HG02884 (cell line): ENCODE results near the gene BAX.
"Not testable (repeated sequence)": the region's sequence is repeated elsewhere in the genome, so short reads cannot be mapped to it uniquely, and the experiment has no call there.

ENCODE experiments used
- ATAC-seq: cut with Tn5 transposase; IDR thresholded peaks from one replicate; pipeline ENCODE4 v1.9.1; 2021; ENCODE audit warnings: mild to moderate bottlenecking, moderate library complexity; ENCODE audit not compliant: unreplicated experiment

Gene BAX

GRCh38 chr19:48954595-48955307 is at the start of gene BAX:
Gene BAX (plus strand): TSS chr19:48954875. CDS start chr19:48954929, 54 bp downstream.
- peak; percentile 84 for ATAC-seq

GRCh38 chr19:48905664-48906063 is 49.0 kb upstream of the BAX start:
- no peak for ATAC-seq

- no peak for ATAC-seq
Measured at GRCh38 chr19:48906324-48906723, 48.4 kb upstream of the BAX start.

- ATAC-seq, result no peak
Measured at GRCh38 chr19:48907671-48908070, 47.0 kb upstream of the BAX start.

GRCh38 chr19:48909424-48910077 is 45.1 kb upstream of the BAX start:
- not testable (repeated sequence) for ATAC-seq

- no peak for ATAC-seq
Measured at GRCh38 chr19:48910803-48911202, 43.9 kb upstream of the BAX start.

- no peak for ATAC-seq
Measured at GRCh38 chr19:48913114-48913889, 41.4 kb upstream of the BAX start.

GRCh38 chr19:48914181-48914580 is 40.5 kb upstream of the BAX start:
- no peak for ATAC-seq

GRCh38 chr19:48915757-48916156 is 38.9 kb upstream of the BAX start:
- no peak for ATAC-seq

- no peak for ATAC-seq
Measured at GRCh38 chr19:48918071-48918470, 36.6 kb upstream of the BAX start.

GRCh38 chr19:48918801-48919247 is 35.9 kb upstream of the BAX start:
- ATAC-seq, result no peak

- ATAC-seq, result not testable (repeated sequence)
Measured at GRCh38 chr19:48919271-48919670, 35.4 kb upstream of the BAX start.

- no peak for ATAC-seq
Measured at GRCh38 chr19:48920949-48921348, 33.7 kb upstream of the BAX start.

GRCh38 chr19:48921721-48922500 is 32.8 kb upstream of the BAX start:
- no peak for ATAC-seq

- no peak for ATAC-seq
Measured at GRCh38 chr19:48922548-48923490, 31.9 kb upstream of the BAX start.

- no peak for ATAC-seq
Measured at GRCh38 chr19:48925240-48925843, 29.3 kb upstream of the BAX start.

- ATAC-seq, result not testable (repeated sequence)
Measured at GRCh38 chr19:48925890-48926289, 28.8 kb upstream of the BAX start.

GRCh38 chr19:48926909-48927308 is 27.8 kb upstream of the BAX start:
- no peak for ATAC-seq

- ATAC-seq, result not testable (repeated sequence)
Measured at GRCh38 chr19:48927692-48928091, 27.0 kb upstream of the BAX start.
